22Rv1 (cell line): Measurements from ENCODE around the gene GDPD5.
A peak's percentile ranks its signal among the peaks of the same experiment; 100 is the strongest.

ENCODE experiments used
- H3K27ac ChIP-seq: fragments of 450-650 bp; 2 replicates; pipeline ENCODE4 v1.5.1; 2017
- CTCF ChIP-seq: fragments of 450-650 bp; IDR thresholded peaks from 2 replicates; pipeline ENCODE4 v1.5.1; 2017; ENCODE audit warnings: mild to moderate bottlenecking
- ZFX ChIP-seq: fragments of 450-650 bp; IDR thresholded peaks from 2 replicates; pipeline ENCODE4 v1.6.1; 2017; ENCODE audit warnings: antibody characterized with exemption, borderline replicate concordance

The GDPD5 gene

GRCh38 chr11:75428281-75428724, 97.4 kb downstream of the GDPD5 start:
- no peak overlapping the region for H3K27ac ChIP-seq
- TF ChIP-seq CTCF = no peak
- no peak for TF ChIP-seq ZFX

GRCh38 chr11:75427181-75427580, 98.6 kb downstream of the GDPD5 start:
- H3K27ac ChIP-seq = no peak overlapping the region
- TF ChIP-seq CTCF (no peak), ZFX (no peak)

- TF ChIP-seq CTCF (no peak), ZFX (no peak)
- no peak overlapping the region for H3K27ac ChIP-seq
Measured at GRCh38 chr11:75426720-75427086, 99.0 kb downstream of the GDPD5 start.

- TF ChIP-seq CTCF (peak; percentile 47), ZFX (no peak)
- H3K27ac ChIP-seq = no peak overlapping the region
Measured at GRCh38 chr11:75425422-75425821, 100.3 kb downstream of the GDPD5 start.

GRCh38 chr11:75424396-75424795, 101.3 kb downstream of the GDPD5 start:
- no peak overlapping the region for H3K27ac ChIP-seq
- TF ChIP-seq ZFX = no peak
- TF ChIP-seq CTCF = no peak

- TF ChIP-seq CTCF (no peak), ZFX (no peak)
- no peak overlapping the region for H3K27ac ChIP-seq
Measured at GRCh38 chr11:75423721-75424120, 102.0 kb downstream of the GDPD5 start.

GRCh38 chr11:75422248-75423231, 103.2 kb downstream of the GDPD5 start:
- peak overlapping the region; percentile 57 for H3K27ac ChIP-seq

More at GRCh38 chr11:75422248-75423231, 103.2 kb downstream of the GDPD5 start:
- TF ChIP-seq CTCF (no peak), ZFX (no peak)
